ENCODE data around the gene WDFY1. TPM values are rescaled to one million over a fixed set of nuclear protein-coding genes. Genes with fewer than 3 reads are reported as not detected.

Gene WDFY1
- total RNA-seq, 4 donors from 2014 or later = 12.0 to 25.7 (median 17.1) TPM

DNA sequence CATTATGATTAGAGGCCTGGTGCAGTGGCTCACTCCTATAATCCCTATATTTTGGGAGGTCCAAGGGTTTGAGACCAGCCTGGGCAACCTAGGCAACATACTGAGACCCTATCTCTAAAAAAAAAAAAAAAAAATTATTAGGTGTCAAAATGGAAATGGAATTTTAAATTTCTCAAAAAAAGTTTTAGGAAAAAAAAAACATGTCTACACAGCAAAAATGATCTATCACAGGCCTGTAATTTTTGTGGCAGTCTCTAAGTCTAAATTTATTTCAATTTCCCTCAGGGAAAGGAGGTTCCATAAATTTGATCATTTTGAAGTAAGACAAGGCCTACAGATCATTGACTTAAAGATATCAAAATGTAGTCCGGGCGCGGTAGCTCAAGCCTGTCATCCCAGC, 28.5 kb upstream of the WDFY1 start:
- in situ Hi-C loops (cut with MboI; ENCODE audit: low sequenced_read_pairs in 4 of 4) = loop anchor here in 3 of 4 donors (25.0 kb wide), 2 partner anchors 589 to 614 kb away; partner anchors contain the start of gene CUL3 (in 2 of the 3)
- Histone ChIP-seq H3K36me3 (peaks cover 0 to 1% of the 10 kb centered on the region in 2 donors), H3K27ac (no peak overlapping the region), H3K4me3 (no peak overlapping the region), H3K9me3 (no peaks in the 10 kb centered on the region), H3K27me3 (no peaks in the 10 kb centered on the region), H3K4me1 (no peaks in the 10 kb centered on the region)
- TF ChIP-seq POLR2A (IDR thresholded peaks at IDR 0.05) = no peak
- TF ChIP-seq, protein P1, sequence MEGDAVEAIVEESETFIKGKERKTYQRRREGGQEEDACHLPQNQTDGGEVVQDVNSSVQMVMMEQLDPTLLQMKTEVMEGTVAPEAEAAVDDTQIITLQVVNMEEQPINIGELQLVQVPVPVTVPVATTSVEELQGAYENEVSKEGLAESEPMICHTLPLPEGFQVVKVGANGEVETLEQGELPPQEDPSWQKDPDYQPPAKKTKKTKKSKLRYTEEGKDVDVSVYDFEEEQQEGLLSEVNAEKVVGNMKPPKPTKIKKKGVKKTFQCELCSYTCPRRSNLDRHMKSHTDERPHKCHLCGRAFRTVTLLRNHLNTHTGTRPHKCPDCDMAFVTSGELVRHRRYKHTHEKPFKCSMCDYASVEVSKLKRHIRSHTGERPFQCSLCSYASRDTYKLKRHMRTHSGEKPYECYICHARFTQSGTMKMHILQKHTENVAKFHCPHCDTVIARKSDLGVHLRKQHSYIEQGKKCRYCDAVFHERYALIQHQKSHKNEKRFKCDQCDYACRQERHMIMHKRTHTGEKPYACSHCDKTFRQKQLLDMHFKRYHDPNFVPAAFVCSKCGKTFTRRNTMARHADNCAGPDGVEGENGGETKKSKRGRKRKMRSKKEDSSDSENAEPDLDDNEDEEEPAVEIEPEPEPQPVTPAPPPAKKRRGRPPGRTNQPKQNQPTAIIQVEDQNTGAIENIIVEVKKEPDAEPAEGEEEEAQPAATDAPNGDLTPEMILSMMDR (IDR thresholded peaks at IDR 0.05 in 4 of 5, conservative IDR thresholded peaks at IDR 0.05 in 1 of 5) = no peak
- intact Hi-C loops (cut with DNase I; ENCODE audit: low total_unique reads) = no loop called here
- ATAC-seq = no peak
- DNase-seq = no peak

DNA sequence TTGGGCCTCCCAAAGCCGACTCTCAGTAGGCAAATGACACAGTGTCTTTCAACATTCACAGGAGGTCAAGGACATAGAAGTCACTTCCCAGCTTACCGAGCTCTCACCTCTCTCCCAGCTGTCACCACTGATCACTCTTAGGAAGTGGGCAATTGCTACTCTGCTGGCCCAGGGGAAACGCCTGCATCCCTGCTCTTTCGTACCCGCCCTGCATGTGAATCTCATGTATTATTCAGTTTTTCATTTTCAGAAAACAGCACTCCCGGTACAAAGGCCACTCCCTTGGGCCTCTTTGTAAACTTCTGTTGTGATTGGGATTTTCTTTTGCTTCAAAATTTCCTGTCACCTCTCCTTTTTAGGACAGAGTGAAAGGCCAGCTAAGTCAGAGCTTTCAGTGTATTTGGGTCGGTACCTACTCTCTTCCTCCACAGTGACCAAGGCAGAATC, 27.5 kb upstream of the WDFY1 start:
- no peaks in the 10 kb centered on the region for H3K4me1 ChIP-seq
- DNase-seq (no peak), ATAC-seq (no peak)
- no peaks in the 10 kb centered on the region for H3K9me3 ChIP-seq
- in situ Hi-C loops (cut with MboI; ENCODE audit: low sequenced_read_pairs in 4 of 4) (loop anchor here in 3 of 4 donors (25.0 kb wide), 2 partner anchors 590 to 615 kb away; partner anchors contain the start of gene CUL3 (in 2 of the 3)), intact Hi-C loops (cut with DNase I; ENCODE audit: low total_unique reads) (no loop called here)
- no peak overlapping the region for H3K27ac ChIP-seq
- TF ChIP-seq, protein P1 (IDR thresholded peaks at IDR 0.05 in 4 of 5, conservative IDR thresholded peaks at IDR 0.05 in 1 of 5) = no peak
- TF ChIP-seq POLR2A (IDR thresholded peaks at IDR 0.05) = no peak
- H3K36me3 ChIP-seq = peaks cover 0 to 10% of the 10 kb centered on the region in 2 donors
- no peaks in the 10 kb centered on the region for H3K27me3 ChIP-seq
- no peak overlapping the region for H3K4me3 ChIP-seq

DNA sequence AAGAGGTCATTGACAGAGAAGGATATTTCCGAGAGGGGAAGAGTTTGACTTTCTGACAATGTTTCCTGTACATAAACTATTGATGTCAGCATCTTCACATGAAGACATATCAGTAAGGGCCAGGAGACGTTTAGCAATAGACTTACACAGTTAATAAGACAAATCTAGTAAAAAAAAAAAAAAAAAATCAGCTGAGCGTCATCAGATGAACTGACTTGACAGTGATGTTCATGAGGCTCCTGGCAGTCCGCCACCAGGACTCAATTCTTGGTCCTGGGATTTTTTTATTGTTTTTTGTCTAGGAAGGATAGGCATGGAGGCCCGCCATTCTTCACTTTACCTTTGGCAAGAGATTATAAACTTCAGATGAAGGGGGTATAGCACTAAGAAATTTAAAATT, 26.6 kb upstream of the WDFY1 start:
- DNase-seq = no peak
- in situ Hi-C loops (cut with MboI; ENCODE audit: low sequenced_read_pairs in 4 of 4) = loop anchor here in 3 of 4 donors (25.0 kb wide), 2 partner anchors 591 to 616 kb away; partner anchors contain the start of gene CUL3 (in 2 of the 3)
- no peaks in the 10 kb centered on the region for H3K9me3 ChIP-seq
- no peak overlapping the region for H3K4me3 ChIP-seq
- no peak for TF ChIP-seq POLR2A (IDR thresholded peaks at IDR 0.05)
- TF ChIP-seq, protein P1 (IDR thresholded peaks at IDR 0.05 in 4 of 5, conservative IDR thresholded peaks at IDR 0.05 in 1 of 5) = no peak
- H3K27ac ChIP-seq = no peak overlapping the region
- H3K27me3 ChIP-seq = no peaks in the 10 kb centered on the region
- intact Hi-C loops (cut with DNase I; ENCODE audit: low total_unique reads) = no loop called here
- H3K4me1 ChIP-seq = no peaks in the 10 kb centered on the region
- H3K36me3 ChIP-seq = peaks cover 0 to 20% of the 10 kb centered on the region in 2 donors
- ATAC-seq = no peak

DNA sequence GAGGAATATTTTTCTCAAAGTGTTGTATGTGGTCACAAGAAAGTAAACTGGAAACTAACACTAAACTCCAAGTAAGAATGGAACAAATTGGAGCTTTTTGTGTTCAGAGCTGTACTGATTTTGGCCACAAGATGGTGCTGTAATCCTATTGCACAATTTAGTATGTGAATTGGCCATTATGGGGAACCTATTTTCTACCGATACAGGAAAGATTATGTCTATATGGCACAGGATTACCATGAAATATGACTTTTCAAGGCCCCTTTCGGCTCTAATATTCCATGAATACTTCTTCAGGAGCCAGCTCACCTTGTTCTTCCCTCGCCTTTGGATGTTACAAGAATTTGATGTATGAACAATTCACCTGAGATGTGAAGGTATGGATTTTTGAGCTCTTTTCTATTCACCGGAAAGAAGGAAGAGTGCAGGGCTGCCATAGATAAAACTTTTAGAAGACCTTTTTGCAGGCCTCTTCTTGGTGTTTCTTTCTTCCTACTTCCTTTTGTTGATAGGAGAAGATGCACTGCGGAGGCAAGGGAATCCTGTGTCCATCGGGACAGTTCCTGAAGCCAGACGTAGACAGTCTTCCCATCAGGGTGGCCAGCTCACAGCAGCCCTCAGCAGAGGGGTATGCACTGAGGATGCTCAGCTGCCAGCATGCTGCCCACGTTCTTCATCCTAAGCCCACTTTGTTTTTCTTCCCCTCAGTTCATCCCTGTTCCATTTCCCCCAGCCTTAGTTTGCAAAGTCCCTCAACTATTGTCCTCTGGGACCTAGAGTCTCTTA, 25.4 kb upstream of the WDFY1 start:
- H3K27ac ChIP-seq = no peak overlapping the region
- ATAC-seq (peak in 1 of 2 donors; percentile 53), DNase-seq (no peak)
- in situ Hi-C loops (cut with MboI; ENCODE audit: low sequenced_read_pairs in 4 of 4) (loop anchor here in 3 of 4 donors (25.0 kb wide), 2 partner anchors 592 to 617 kb away; partner anchors contain the start of gene CUL3 (in 2 of the 3)), intact Hi-C loops (cut with DNase I; ENCODE audit: low total_unique reads) (loop anchor here (1.0 kb wide), 1 partner anchor 314 kb away; no protein-coding TSS in a partner anchor)
- H3K27me3 ChIP-seq = no peaks in the 10 kb centered on the region
- TF ChIP-seq, protein P1 (IDR thresholded peaks at IDR 0.05 in 4 of 5, conservative IDR thresholded peaks at IDR 0.05 in 1 of 5) = peak; percentile 59 to 91 (median 81)
- no peak for TF ChIP-seq POLR2A (IDR thresholded peaks at IDR 0.05)
- H3K4me3 ChIP-seq = no peak overlapping the region
- H3K9me3 ChIP-seq = no peaks in the 10 kb centered on the region
- H3K4me1 ChIP-seq = no peaks in the 10 kb centered on the region
- H3K36me3 ChIP-seq = peaks cover 0 to 24% of the 10 kb centered on the region in 2 donors
